Glutamatergic neuron (in vitro differentiated cells): ENCODE measurements around the gene RNF17. TPM values are rescaled to one million over a fixed set of nuclear protein-coding genes. Genes with fewer than 3 reads are reported as not detected.
A peak's percentile ranks its signal among the peaks of the same experiment; 100 is the strongest.

Experiments
- DNase-seq: peaks from one replicate; pipeline ENCODE4 v3.0.0; 2022
- H3K27ac Mint-ChIP-seq: one replicate; pipeline ENCODE4 v1.8.0; 2020; ENCODE audit warnings: mild to moderate bottlenecking, mixed read lengths, inconsistent platforms; ENCODE audit not compliant: unreplicated experiment
- H3K27me3 Mint-ChIP-seq: one replicate; pipeline ENCODE4 v1.8.0; 2020; ENCODE audit warnings: mild to moderate bottlenecking, moderate library complexity, mixed read lengths, inconsistent platforms; ENCODE audit not compliant: unreplicated experiment
- H3K36me3 Mint-ChIP-seq: one replicate; pipeline ENCODE4 v1.8.0; 2020; ENCODE audit warnings: mild to moderate bottlenecking, mixed read lengths, inconsistent platforms; ENCODE audit not compliant: unreplicated experiment
- H3K4me1 Mint-ChIP-seq: one replicate; pipeline ENCODE4 v1.8.0; 2020; ENCODE audit warnings: mild to moderate bottlenecking, low read depth, mixed read lengths, inconsistent platforms; ENCODE audit not compliant: unreplicated experiment
- H3K4me3 Mint-ChIP-seq: one replicate; pipeline ENCODE4 v1.8.0; 2020; ENCODE audit warnings: mild to moderate bottlenecking, mixed read lengths, inconsistent platforms; ENCODE audit not compliant: unreplicated experiment
- H3K9me3 Mint-ChIP-seq: one replicate; pipeline ENCODE4 v1.8.0; 2020; ENCODE audit warnings: mild to moderate bottlenecking, moderate library complexity, mixed read lengths, inconsistent platforms; ENCODE audit not compliant: unreplicated experiment
- CTCF ChIP-seq: fragments of 200-600 bp; sonication (generic); IDR thresholded peaks from one replicate; pipeline ENCODE4 v1.5.0; 2021; ENCODE audit not compliant: partially characterized antibody, unreplicated experiment
- total RNA-seq: library from RNA; stranded (reverse); fragmentation: NEBNext Ultra II Directional; extraction: Animal tissue kit (Norgen Biotek cat#: 25700); gene quantifications from one replicate; pipeline ENCODE4 v1.2.1, GENCODE V29; 2021; ENCODE audit not compliant: unreplicated experiment

The RNF17 gene
- total RNA-seq, 1 donor from 2014 or later, result not detected

GRCh38 chr13:24858953-24859352 is 95.0 kb downstream of the RNF17 start:
- H3K9me3 Mint-ChIP-seq, result no peaks in the 10 kb centered on the region
- no peak overlapping the region for H3K4me3 Mint-ChIP-seq
- peaks cover 5% of the 10 kb centered on the region for H3K27me3 Mint-ChIP-seq
- no peaks in the 10 kb centered on the region for H3K36me3 Mint-ChIP-seq
- no peak for TF ChIP-seq CTCF
- no peak overlapping the region for H3K27ac Mint-ChIP-seq
- H3K4me1 Mint-ChIP-seq, result no peaks in the 10 kb centered on the region
- DNase-seq, result no peak

- no peak for TF ChIP-seq CTCF
- Mint-ChIP-seq H3K27ac (no peak overlapping the region), H3K36me3 (no peaks in the 10 kb centered on the region), H3K4me3 (no peak overlapping the region), H3K27me3 (peaks cover 5% of the 10 kb centered on the region), H3K9me3 (no peaks in the 10 kb centered on the region), H3K4me1 (no peaks in the 10 kb centered on the region)
- no peak for DNase-seq
Observed at GRCh38 chr13:24860770-24861169, 96.8 kb downstream of the RNF17 start.

- H3K4me1 Mint-ChIP-seq, result no peaks in the 10 kb centered on the region
- H3K9me3 Mint-ChIP-seq, result no peaks in the 10 kb centered on the region
- H3K27me3 Mint-ChIP-seq, result peaks cover 5% of the 10 kb centered on the region
- TF ChIP-seq CTCF, result no peak
- no peak overlapping the region for H3K27ac Mint-ChIP-seq
- H3K36me3 Mint-ChIP-seq, result no peaks in the 10 kb centered on the region
- DNase-seq, result no peak
- H3K4me3 Mint-ChIP-seq, result no peak overlapping the region
Observed at GRCh38 chr13:24861617-24862362, 97.8 kb downstream of the RNF17 start.

- Mint-ChIP-seq H3K4me3 (no peak overlapping the region), H3K36me3 (no peaks in the 10 kb centered on the region), H3K27me3 (peaks cover 3% of the 10 kb centered on the region), H3K4me1 (no peaks in the 10 kb centered on the region), H3K27ac (peak overlapping the region; percentile 41), H3K9me3 (no peaks in the 10 kb centered on the region)
- no peak for TF ChIP-seq CTCF
- no peak for DNase-seq
Observed at GRCh38 chr13:24863748-24864540, 100.0 kb downstream of the RNF17 start.

GRCh38 chr13:24864579-24864978 is 100.6 kb downstream of the RNF17 start:
- Mint-ChIP-seq H3K36me3 (no peaks in the 10 kb centered on the region), H3K4me3 (no peak overlapping the region), H3K27ac (no peak overlapping the region), H3K4me1 (no peaks in the 10 kb centered on the region), H3K9me3 (no peaks in the 10 kb centered on the region), H3K27me3 (peaks cover 3% of the 10 kb centered on the region)
- no peak for TF ChIP-seq CTCF
- no peak for DNase-seq
